Stomach (tissue), 4 donors: ENCODE results near the gene SLC25A38.

Experiments used
- POLR2A ChIP-seq, 4 donors: fragments of 450-650 bp; IDR thresholded peaks; one replicate each; pipeline ENCODE4 v1.6.1; 2016; ENCODE audit warnings: antibody characterized with exemption in 4 of 4, control low read depth in 2 of 4, mild to moderate bottlenecking in 1 of 4, moderate library complexity in 1 of 4
- TF ChIP-seq, protein P1 (sequence below), 7 experiments: fragments of 450-650 bp in 4 of 7; fragments of 200-600 bp in 3 of 7; sonication (generic) in 3 of 7; IDR thresholded peaks; one replicate each; pipeline ENCODE4 v1.5.1; 2016 to 2019; ENCODE audit warnings: antibody characterized with exemption in 7 of 7, control low read depth in 2 of 7, mild to moderate bottlenecking in 1 of 7

DNA sequence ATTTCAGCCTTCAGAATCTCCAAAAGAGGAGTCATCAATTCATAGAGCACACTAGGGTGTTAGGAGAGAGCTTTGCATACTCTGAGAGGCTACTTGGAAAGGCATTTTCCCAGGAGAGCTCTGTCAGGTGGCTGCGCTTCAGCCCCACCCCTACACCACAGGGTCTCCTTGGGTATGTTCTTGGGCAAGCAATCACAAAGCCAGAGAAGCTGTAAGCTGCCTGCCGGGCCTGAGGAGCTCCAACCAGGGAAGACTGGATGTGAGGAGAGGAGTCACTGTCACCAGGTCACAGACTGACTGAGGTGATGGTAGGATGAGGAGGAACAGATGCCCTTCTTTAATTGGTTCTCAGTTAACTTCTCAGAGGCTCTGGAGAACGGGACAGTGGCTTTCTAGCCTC, 13.5 kb downstream of the SLC25A38 start:
- TF ChIP-seq POLR2A (IDR thresholded peaks at IDR 0.05), result no peak
- TF ChIP-seq, protein P1, sequence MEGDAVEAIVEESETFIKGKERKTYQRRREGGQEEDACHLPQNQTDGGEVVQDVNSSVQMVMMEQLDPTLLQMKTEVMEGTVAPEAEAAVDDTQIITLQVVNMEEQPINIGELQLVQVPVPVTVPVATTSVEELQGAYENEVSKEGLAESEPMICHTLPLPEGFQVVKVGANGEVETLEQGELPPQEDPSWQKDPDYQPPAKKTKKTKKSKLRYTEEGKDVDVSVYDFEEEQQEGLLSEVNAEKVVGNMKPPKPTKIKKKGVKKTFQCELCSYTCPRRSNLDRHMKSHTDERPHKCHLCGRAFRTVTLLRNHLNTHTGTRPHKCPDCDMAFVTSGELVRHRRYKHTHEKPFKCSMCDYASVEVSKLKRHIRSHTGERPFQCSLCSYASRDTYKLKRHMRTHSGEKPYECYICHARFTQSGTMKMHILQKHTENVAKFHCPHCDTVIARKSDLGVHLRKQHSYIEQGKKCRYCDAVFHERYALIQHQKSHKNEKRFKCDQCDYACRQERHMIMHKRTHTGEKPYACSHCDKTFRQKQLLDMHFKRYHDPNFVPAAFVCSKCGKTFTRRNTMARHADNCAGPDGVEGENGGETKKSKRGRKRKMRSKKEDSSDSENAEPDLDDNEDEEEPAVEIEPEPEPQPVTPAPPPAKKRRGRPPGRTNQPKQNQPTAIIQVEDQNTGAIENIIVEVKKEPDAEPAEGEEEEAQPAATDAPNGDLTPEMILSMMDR (IDR thresholded peaks at IDR 0.05), result no peak
